ENCODE data around the gene PRKCH. TPM values are rescaled to one million over a fixed set of nuclear protein-coding genes. Genes with fewer than 3 reads are reported as not detected.

PRKCH gene
- total RNA-seq, 1 experiment from 2014 or later, result 18.3 TPM

DNA sequence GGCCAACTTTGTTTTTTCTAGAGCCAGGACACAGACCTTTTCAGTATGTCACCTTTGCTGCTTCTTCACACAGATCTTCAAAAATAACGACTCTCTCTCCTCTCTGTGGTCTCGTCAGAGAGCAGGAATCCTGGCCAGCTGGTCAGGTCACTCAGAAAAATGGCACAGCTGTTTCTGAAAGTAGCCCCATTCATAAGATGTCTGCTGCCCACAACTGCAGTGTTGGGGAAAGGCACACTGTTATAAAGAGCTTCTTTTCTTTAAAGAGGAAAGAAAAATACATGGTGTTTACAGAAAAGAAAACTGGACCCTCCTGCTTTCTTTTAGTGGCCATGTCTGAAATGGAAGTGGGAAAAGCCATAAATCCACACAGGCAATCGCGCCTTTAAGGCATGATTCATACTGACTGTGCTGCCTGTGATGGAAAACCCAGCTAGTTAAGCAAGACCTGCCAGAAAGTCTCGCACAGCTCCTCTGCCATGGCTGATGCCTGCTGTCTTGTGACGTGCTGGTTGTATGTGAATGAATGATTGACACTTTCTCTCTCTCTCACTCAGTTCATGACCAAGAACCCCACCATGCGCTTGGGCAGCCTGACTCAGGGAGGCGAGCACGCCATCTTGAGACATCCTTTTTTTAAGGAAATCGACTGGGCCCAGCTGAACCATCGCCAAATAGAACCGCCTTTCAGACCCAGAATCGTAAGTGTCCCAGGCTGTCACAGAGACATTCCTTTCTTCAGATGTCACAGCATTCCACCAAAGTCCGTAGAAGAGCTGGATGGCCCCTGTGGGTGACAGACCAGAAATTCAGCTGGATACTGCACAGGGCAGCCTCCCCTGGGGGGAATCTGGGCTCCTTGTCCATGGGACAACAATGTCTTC, 226.0 kb downstream of the PRKCH start:
- Histone ChIP-seq H3K9me3 (no peaks in the 10 kb centered on the region), H3K4me1 (peaks cover 18% of the 10 kb centered on the region), H3K36me3 (ENCODE audit: control insufficient read depth, insufficient read depth, low read length) (no peaks in the 10 kb centered on the region), H3K27me3 (replicated peaks; ENCODE audit: control insufficient read depth, insufficient read depth, low read length) (no peaks in the 10 kb centered on the region), H3K4me3 (ENCODE audit: low read depth, low read length) (no peak overlapping the region)
- H3K27ac Mint-ChIP-seq (ENCODE audit: unreplicated experiment), result peak overlapping the region; percentile 85
- intact Hi-C loops (cut with micrococcal nuclease; ENCODE audit: unreplicated experiment), result no loop called here
- no peaks in the 10 kb centered on the region for H3K27me3 Mint-ChIP-seq (ENCODE audit: insufficient read depth, unreplicated experiment)
- H3K36me3 Mint-ChIP-seq (ENCODE audit: insufficient read depth, unreplicated experiment), result peaks cover 5% of the 10 kb centered on the region
- no peaks in the 10 kb centered on the region for H3K9me3 Mint-ChIP-seq (ENCODE audit: unreplicated experiment)
- ChIA-PET CTCF (interaction anchor here (0.8 to 1.6 kb wide), 2 partner anchors 12 to 71 kb away, joined by 3 to 8 read pairs; no protein-coding TSS in a partner anchor), POLR2A (interaction anchor here (0.7 to 1.4 kb wide), 4 partner anchors 10 to 85 kb away, joined by 3 to 6 read pairs (median 4); no protein-coding TSS in a partner anchor)
- DNase-seq, result no peak
- H3K4me3 Mint-ChIP-seq (ENCODE audit: unreplicated experiment), result no peak overlapping the region
- BruUV-seq (replicated peaks), result no TSS peak
- TF ChIP-seq CTCF (IDR thresholded peaks at IDR 0.05; ENCODE audit: insufficient read depth in 1 of 2, low read depth in 1 of 2, low read length in 1 of 2, severe bottlenecking in 1 of 2, unreplicated experiment in 1 of 2), result no peak
- H3K4me1 Mint-ChIP-seq (ENCODE audit: low read depth, unreplicated experiment), result peaks cover 23% of the 10 kb centered on the region

GRCh38 chr14:61549425-61549824, 228.0 kb downstream of the PRKCH start:
- POLR2A ChIA-PET, result no interaction called here
- Histone ChIP-seq H3K27me3 (replicated peaks; ENCODE audit: control insufficient read depth, insufficient read depth, low read length) (no peaks in the 10 kb centered on the region), H3K4me3 (ENCODE audit: low read depth, low read length) (no peak overlapping the region), H3K9me3 (no peaks in the 10 kb centered on the region), H3K36me3 (ENCODE audit: control insufficient read depth, insufficient read depth, low read length) (no peaks in the 10 kb centered on the region), H3K4me1 (peaks cover 36% of the 10 kb centered on the region)
- peaks cover 5% of the 10 kb centered on the region for H3K36me3 Mint-ChIP-seq (ENCODE audit: insufficient read depth, unreplicated experiment)
- no peak overlapping the region for H3K4me3 Mint-ChIP-seq (ENCODE audit: unreplicated experiment)
- no TSS peak for BruUV-seq (replicated peaks)
- no peaks in the 10 kb centered on the region for H3K27me3 Mint-ChIP-seq (ENCODE audit: insufficient read depth, unreplicated experiment)
- DNase-seq, result no peak
- H3K27ac Mint-ChIP-seq (ENCODE audit: unreplicated experiment), result peak overlapping the region; percentile 18
- H3K9me3 Mint-ChIP-seq (ENCODE audit: unreplicated experiment), result no peaks in the 10 kb centered on the region
- intact Hi-C loops (cut with micrococcal nuclease; ENCODE audit: unreplicated experiment), result no loop called here
- TF ChIP-seq CTCF (IDR thresholded peaks at IDR 0.05; ENCODE audit: insufficient read depth in 1 of 2, low read depth in 1 of 2, low read length in 1 of 2, severe bottlenecking in 1 of 2, unreplicated experiment in 1 of 2), result no peak
- CTCF ChIA-PET, result no interaction called here
- H3K4me1 Mint-ChIP-seq (ENCODE audit: low read depth, unreplicated experiment), result peaks cover 38% of the 10 kb centered on the region

DNA sequence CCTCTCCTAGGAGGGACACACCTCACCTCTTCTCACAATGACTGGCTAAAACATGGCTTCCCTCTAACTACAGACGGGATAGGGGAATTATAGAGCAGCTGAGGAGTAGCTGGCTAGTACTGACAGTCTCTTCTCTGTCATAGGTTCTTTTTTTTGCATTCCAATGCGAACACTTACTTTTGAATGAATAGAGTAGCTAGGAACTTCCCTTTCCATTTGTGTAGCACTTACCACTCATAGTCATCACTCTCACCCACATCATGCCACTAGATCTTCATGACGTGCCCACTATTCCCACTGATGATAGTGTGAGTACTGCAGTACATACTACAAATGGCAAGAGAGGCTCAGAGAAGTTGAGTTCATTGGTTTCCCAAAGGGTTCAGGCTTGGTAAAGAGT, 230.0 kb downstream of the PRKCH start:
- Mint-ChIP-seq H3K4me1 (ENCODE audit: low read depth, unreplicated experiment) (peaks cover 36% of the 10 kb centered on the region), H3K4me3 (ENCODE audit: unreplicated experiment) (no peak overlapping the region), H3K27ac (ENCODE audit: unreplicated experiment) (no peak overlapping the region), H3K27me3 (ENCODE audit: insufficient read depth, unreplicated experiment) (no peaks in the 10 kb centered on the region), H3K9me3 (ENCODE audit: unreplicated experiment) (no peaks in the 10 kb centered on the region), H3K36me3 (ENCODE audit: insufficient read depth, unreplicated experiment) (peaks cover 5% of the 10 kb centered on the region)
- CTCF ChIA-PET, result interaction anchor here (0.6 to 0.8 kb wide), 2 partner anchors 9 to 15 kb away, joined by 3 read pairs; no protein-coding TSS in a partner anchor
- POLR2A ChIA-PET, result no interaction called here
- H3K27me3 ChIP-seq (replicated peaks; ENCODE audit: control insufficient read depth, insufficient read depth, low read length), result no peaks in the 10 kb centered on the region
- DNase-seq, result no peak
- BruUV-seq (replicated peaks), result no TSS peak
- no peak for TF ChIP-seq CTCF (IDR thresholded peaks at IDR 0.05; ENCODE audit: insufficient read depth in 1 of 2, low read depth in 1 of 2, low read length in 1 of 2, severe bottlenecking in 1 of 2, unreplicated experiment in 1 of 2)
- intact Hi-C loops (cut with micrococcal nuclease; ENCODE audit: unreplicated experiment), result no loop called here
- no peaks in the 10 kb centered on the region for H3K9me3 ChIP-seq
- H3K4me3 ChIP-seq (ENCODE audit: low read depth, low read length), result no peak overlapping the region
- peaks cover 36% of the 10 kb centered on the region for H3K4me1 ChIP-seq
- no peaks in the 10 kb centered on the region for H3K36me3 ChIP-seq (ENCODE audit: control insufficient read depth, insufficient read depth, low read length)
